Vagina (tissue), 2 donors: ENCODE data around the gene NFYB.

Experiments used
- POLR2A ChIP-seq, 2 donors: fragments of 450-650 bp; IDR thresholded peaks; one replicate each; pipeline ENCODE4 v1.6.1; 2017; ENCODE audit warnings: antibody characterized with exemption in 2 of 2, mild to moderate bottlenecking in 2 of 2, moderate library complexity in 2 of 2
- TF ChIP-seq, protein P1 (sequence below), 3 experiments: fragments of 450-650 bp in 2 of 3; fragments of 200-600 bp in 1 of 3; sonication (generic) in 1 of 3; IDR thresholded peaks; one replicate each; pipeline ENCODE4 v1.5.1; 2017 to 2019; ENCODE audit warnings: antibody characterized with exemption in 3 of 3, mild to moderate bottlenecking in 2 of 3, moderate library complexity in 2 of 3

DNA sequence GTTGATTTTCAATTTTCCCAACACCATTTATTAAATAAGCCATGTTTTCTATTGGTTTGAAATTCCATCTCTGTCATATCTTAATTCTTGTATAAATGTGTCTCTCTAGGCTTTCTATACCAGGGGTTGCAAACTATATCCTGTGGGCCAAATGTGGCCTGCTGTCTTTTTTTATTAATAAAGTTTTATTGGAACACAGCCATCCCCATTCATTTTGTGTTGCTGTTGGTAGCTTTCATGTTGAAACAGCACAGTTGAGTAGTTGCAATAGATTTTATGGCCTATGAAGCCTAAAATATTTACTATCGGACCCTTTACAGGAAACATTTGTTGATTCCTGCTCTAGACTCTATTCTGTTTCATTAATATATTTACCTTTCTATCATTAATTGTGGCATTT, 64.3 kb downstream of the NFYB start:
- TF ChIP-seq POLR2A (IDR thresholded peaks at IDR 0.05), result no peak
- TF ChIP-seq, protein P1, sequence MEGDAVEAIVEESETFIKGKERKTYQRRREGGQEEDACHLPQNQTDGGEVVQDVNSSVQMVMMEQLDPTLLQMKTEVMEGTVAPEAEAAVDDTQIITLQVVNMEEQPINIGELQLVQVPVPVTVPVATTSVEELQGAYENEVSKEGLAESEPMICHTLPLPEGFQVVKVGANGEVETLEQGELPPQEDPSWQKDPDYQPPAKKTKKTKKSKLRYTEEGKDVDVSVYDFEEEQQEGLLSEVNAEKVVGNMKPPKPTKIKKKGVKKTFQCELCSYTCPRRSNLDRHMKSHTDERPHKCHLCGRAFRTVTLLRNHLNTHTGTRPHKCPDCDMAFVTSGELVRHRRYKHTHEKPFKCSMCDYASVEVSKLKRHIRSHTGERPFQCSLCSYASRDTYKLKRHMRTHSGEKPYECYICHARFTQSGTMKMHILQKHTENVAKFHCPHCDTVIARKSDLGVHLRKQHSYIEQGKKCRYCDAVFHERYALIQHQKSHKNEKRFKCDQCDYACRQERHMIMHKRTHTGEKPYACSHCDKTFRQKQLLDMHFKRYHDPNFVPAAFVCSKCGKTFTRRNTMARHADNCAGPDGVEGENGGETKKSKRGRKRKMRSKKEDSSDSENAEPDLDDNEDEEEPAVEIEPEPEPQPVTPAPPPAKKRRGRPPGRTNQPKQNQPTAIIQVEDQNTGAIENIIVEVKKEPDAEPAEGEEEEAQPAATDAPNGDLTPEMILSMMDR (IDR thresholded peaks at IDR 0.05), result no peak
